A549 (cell line): ENCODE results near the gene BID.

Source experiments
- BHLHE40 ChIP-seq: IDR thresholded peaks from 2 replicates; pipeline ENCODE4 v1.6.1; 2012; ENCODE audit warnings: low read depth, low read length, inconsistent platforms
- CEBPB ChIP-seq, 2 experiments: fragments of >200 bp in 1 of 2; sonication (Bioruptor Twin) in 1 of 2; formaldehyde crosslinking in 1 of 2; IDR thresholded peaks; 2 replicates each; pipeline ENCODE4 v1.6.1; 2012 to 2016
- EP300 ChIP-seq, 2 experiments: fragments of >200 bp; sonication (Bioruptor Twin); formaldehyde crosslinking; IDR thresholded peaks; 2 replicates in 1 of 2; 3 replicates in 1 of 2; pipeline ENCODE4 v1.6.1; 2016 to 2017
- JUNB ChIP-seq: fragments of >200 bp; sonication (Bioruptor Twin); formaldehyde crosslinking; IDR thresholded peaks from 2 replicates; pipeline ENCODE4 v1.6.1; 2016
- KDM1A ChIP-seq: fragments of 200-600 bp; sonication (generic); IDR thresholded peaks from 2 replicates; pipeline ENCODE4 v1.6.1; 2016; ENCODE audit warnings: low read depth, mild to moderate bottlenecking
- MYC ChIP-seq: IDR thresholded peaks from 2 replicates; pipeline ENCODE4 v1.6.1; 2012; ENCODE audit warnings: mild to moderate bottlenecking, inconsistent platforms, low read length, improper control_type of control experiment, borderline replicate concordance
- NFE2L2 ChIP-seq: fragments of 150-350 bp; conservative IDR thresholded peaks from 2 replicates; pipeline ENCODE4 v1.6.1; 2014; ENCODE audit warnings: low read length
- POLR2A ChIP-seq: IDR thresholded peaks from 2 replicates; pipeline ENCODE4 v1.6.1; 2012; ENCODE audit warnings: mild to moderate bottlenecking, low read length
- RAD21 ChIP-seq, 2 experiments: fragments of >200 bp in 1 of 2; sonication (Bioruptor Twin) in 1 of 2; formaldehyde crosslinking in 1 of 2; IDR thresholded peaks in 1 of 2; conservative IDR thresholded peaks in 1 of 2; 2 replicates in 1 of 2; 3 replicates in 1 of 2; pipeline ENCODE4 v1.6.1; 2012 to 2018; ENCODE audit warnings: inconsistent platforms in 1 of 2
- SMC3 ChIP-seq: fragments of >200 bp; sonication (Bioruptor Twin); formaldehyde crosslinking; IDR thresholded peaks from 3 replicates; pipeline ENCODE4 v1.6.1; 2018; ENCODE audit warnings: inconsistent platforms
- TF ChIP-seq, protein P1 (sequence below): fragments of >200 bp; sonication (Bioruptor Twin); formaldehyde crosslinking; IDR thresholded peaks from 3 replicates; pipeline ENCODE4 v1.5.1; 2016
- TF ChIP-seq, protein P2 (sequence below): fragments of 150-350 bp; IDR thresholded peaks from 2 replicates; pipeline ENCODE4 v1.6.1; 2014; ENCODE audit warnings: low read depth, mild to moderate bottlenecking, low read length
- TF ChIP-seq, protein P3 (sequence below): fragments of 200-600 bp; sonication (generic); IDR thresholded peaks from 2 replicates; pipeline ENCODE4 v1.6.1; 2016; ENCODE audit warnings: antibody characterized with exemption, mild to moderate bottlenecking, moderate library complexity

- TF ChIP-seq, protein P1, sequence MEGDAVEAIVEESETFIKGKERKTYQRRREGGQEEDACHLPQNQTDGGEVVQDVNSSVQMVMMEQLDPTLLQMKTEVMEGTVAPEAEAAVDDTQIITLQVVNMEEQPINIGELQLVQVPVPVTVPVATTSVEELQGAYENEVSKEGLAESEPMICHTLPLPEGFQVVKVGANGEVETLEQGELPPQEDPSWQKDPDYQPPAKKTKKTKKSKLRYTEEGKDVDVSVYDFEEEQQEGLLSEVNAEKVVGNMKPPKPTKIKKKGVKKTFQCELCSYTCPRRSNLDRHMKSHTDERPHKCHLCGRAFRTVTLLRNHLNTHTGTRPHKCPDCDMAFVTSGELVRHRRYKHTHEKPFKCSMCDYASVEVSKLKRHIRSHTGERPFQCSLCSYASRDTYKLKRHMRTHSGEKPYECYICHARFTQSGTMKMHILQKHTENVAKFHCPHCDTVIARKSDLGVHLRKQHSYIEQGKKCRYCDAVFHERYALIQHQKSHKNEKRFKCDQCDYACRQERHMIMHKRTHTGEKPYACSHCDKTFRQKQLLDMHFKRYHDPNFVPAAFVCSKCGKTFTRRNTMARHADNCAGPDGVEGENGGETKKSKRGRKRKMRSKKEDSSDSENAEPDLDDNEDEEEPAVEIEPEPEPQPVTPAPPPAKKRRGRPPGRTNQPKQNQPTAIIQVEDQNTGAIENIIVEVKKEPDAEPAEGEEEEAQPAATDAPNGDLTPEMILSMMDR = no peak
- no peak for TF ChIP-seq RAD21 (conservative IDR thresholded peaks at IDR 0.05 in 1 of 2, IDR thresholded peaks at IDR 0.05 in 1 of 2)
- TF ChIP-seq KDM1A = no peak
- TF ChIP-seq POLR2A = no peak
- no peak for TF ChIP-seq JUNB
- no peak for TF ChIP-seq CEBPB (IDR thresholded peaks at IDR 0.05)
- TF ChIP-seq NFE2L2 = no peak
- no peak for TF ChIP-seq EP300 (IDR thresholded peaks at IDR 0.05)
- TF ChIP-seq, protein P2, sequence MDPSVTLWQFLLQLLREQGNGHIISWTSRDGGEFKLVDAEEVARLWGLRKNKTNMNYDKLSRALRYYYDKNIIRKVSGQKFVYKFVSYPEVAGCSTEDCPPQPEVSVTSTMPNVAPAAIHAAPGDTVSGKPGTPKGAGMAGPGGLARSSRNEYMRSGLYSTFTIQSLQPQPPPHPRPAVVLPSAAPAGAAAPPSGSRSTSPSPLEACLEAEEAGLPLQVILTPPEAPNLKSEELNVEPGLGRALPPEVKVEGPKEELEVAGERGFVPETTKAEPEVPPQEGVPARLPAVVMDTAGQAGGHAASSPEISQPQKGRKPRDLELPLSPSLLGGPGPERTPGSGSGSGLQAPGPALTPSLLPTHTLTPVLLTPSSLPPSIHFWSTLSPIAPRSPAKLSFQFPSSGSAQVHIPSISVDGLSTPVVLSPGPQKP = no peak
- no peak for TF ChIP-seq BHLHE40
- no peak for TF ChIP-seq SMC3
- no peak for TF ChIP-seq MYC
- TF ChIP-seq, protein P3, sequence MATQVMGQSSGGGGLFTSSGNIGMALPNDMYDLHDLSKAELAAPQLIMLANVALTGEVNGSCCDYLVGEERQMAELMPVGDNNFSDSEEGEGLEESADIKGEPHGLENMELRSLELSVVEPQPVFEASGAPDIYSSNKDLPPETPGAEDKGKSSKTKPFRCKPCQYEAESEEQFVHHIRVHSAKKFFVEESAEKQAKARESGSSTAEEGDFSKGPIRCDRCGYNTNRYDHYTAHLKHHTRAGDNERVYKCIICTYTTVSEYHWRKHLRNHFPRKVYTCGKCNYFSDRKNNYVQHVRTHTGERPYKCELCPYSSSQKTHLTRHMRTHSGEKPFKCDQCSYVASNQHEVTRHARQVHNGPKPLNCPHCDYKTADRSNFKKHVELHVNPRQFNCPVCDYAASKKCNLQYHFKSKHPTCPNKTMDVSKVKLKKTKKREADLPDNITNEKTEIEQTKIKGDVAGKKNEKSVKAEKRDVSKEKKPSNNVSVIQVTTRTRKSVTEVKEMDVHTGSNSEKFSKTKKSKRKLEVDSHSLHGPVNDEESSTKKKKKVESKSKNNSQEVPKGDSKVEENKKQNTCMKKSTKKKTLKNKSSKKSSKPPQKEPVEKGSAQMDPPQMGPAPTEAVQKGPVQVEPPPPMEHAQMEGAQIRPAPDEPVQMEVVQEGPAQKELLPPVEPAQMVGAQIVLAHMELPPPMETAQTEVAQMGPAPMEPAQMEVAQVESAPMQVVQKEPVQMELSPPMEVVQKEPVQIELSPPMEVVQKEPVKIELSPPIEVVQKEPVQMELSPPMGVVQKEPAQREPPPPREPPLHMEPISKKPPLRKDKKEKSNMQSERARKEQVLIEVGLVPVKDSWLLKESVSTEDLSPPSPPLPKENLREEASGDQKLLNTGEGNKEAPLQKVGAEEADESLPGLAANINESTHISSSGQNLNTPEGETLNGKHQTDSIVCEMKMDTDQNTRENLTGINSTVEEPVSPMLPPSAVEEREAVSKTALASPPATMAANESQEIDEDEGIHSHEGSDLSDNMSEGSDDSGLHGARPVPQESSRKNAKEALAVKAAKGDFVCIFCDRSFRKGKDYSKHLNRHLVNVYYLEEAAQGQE = no peak
Observed at GRCh38 chr22:17710023-17710422, 64.2 kb downstream of the BID start.
